Mammary epithelial cell (primary cell): Measurements from ENCODE around the gene KLHL20.

Experiments
- CTCF ChIP-seq, 2 donors: IDR thresholded peaks in 1 of 2; conservative IDR thresholded peaks in 1 of 2; 2 replicates each; pipeline ENCODE4 v1.5.1; 2011 to 2012; ENCODE audit warnings: inconsistent platforms in 2 of 2, low read length in 2 of 2, mild to moderate bottlenecking in 2 of 2, control low read depth in 1 of 2, low read depth in 1 of 2; ENCODE audit not compliant: insufficient read depth in 1 of 2; ENCODE audit errors: extremely low read depth in 1 of 2
- EZH2 ChIP-seq: IDR thresholded peaks from 2 replicates; pipeline ENCODE4 v1.6.1; 2012; ENCODE audit warnings: low read length, inconsistent platforms, borderline replicate concordance

GRCh38 chr1:173715538-173715844 lies 710 bp downstream of the KLHL20 start:
- TF ChIP-seq CTCF (conservative IDR thresholded peaks at IDR 0.05 in 1 of 2, IDR thresholded peaks at IDR 0.05 in 1 of 2; ENCODE audit: extremely low read depth in 1 of 2, insufficient read depth in 1 of 2, low read depth in 1 of 2, low read length in 2 of 2) (no peak), EZH2 (no peak)
